WI38 (cell line): ENCODE results near the gene MAD1L1.
"Not testable (repeated sequence)": the region's sequence is repeated elsewhere in the genome, so short reads cannot be mapped to it uniquely, and the experiment has no call there.

Source experiments
- H3K4me3 ChIP-seq: 2 replicates; pipeline ENCODE4 v1.5.1; 2011; ENCODE audit warnings: low read depth, mild to moderate bottlenecking, control low read depth, low read length
- CTCF ChIP-seq: IDR thresholded peaks from 2 replicates; pipeline ENCODE4 v1.5.1; 2012; ENCODE audit warnings: low read depth, mild to moderate bottlenecking, control low read depth, low read length

The MAD1L1 gene

DNA sequence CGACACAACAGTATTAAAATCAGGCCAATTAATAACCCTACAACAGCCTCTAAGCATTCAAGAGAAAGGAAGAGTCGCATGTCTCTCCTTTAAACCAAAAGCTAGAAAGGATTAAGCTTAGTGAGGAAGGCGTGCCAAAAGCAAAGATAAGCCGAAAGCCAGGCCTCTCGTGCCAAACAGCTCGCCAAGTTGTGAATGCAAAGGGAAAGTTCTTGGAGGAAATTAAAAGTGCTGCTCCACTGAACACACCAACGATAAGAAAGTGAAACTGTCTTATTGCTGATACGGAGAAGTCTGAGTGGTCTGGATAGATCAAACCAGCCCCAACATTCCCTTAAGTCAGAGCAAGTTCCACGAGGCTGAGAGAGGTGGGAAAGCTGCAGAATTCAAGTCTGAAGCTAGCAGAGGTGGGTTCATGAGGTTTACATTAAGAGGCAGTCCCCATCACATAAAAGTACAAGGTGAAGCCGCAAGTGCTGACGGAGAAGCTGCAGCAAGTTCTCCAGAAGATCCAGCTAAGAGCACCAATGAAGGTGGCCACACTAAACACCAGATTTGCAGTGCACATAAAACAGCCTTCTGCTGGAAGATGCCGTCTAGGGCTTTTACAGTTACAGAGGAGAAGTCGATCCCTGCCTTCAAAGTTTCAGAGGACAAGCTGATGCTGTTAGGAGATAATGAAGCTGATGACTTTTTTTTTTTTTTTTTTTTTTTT, 194.8 kb downstream of the MAD1L1 start:
- peak overlapping the region; percentile 39 for H3K4me3 ChIP-seq
- TF ChIP-seq CTCF, result no peak

DNA sequence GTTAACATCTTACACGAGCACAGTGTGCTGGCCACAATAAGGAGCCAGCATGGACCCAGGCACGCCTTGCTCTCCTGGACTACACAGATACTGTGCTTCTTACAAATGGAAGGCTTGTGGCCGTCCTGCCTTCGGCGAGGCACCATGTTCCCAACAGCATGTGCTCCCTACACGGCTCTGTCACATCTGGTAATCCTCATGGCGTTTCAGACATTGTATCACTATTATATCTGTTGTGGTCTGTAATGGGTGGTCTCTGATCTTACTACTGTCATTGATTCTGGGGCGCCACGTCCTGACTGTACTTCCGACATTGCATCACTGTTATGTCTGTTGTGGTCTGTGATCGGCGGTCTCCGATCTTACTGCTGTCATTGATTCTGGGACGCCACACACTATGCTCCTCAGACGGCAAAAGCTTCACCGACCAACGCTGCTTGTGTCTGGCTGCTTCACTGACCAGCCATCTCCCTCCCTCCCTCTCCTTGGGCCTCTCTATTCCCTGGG, 195.4 kb downstream of the MAD1L1 start:
- TF ChIP-seq CTCF, result no peak
- H3K4me3 ChIP-seq, result peak overlapping the region; percentile 39

GRCh38 chr7:2036786-2037185, 196.0 kb downstream of the MAD1L1 start:
- no peak for TF ChIP-seq CTCF
- no peak overlapping the region for H3K4me3 ChIP-seq

GRCh38 chr7:2036201-2036600, 196.5 kb downstream of the MAD1L1 start:
- not testable (repeated sequence) for H3K4me3 ChIP-seq

GRCh38 chr7:2034291-2035201, 198.2 kb downstream of the MAD1L1 start:
- no peak overlapping the region for H3K4me3 ChIP-seq
- TF ChIP-seq CTCF, result no peak

DNA sequence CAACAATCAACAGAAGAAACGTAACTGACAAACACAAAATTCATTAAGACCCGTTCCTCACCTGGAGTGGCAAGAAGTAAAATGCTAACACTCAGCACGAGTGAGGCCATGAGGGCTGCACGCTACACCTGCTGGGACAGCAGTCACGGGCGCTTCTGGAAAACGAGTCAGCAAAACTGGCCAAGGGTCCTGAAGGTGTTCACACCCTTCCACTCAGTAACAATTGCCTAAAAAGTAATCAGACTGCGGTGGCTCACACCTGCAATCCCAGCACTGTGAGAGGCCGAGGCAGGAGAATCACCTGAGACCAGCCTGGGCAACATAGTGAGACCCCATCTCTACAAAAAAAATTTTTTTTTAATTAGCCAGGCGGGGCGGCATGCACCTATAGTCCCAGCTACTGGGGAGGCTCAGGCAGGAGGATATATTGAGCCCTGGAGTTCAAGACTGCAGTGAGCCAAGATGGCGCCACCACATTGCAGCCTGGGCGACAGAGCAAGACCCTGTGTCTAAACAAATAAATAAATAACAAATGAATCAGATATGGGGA, 199.1 kb downstream of the MAD1L1 start:
- no peak for TF ChIP-seq CTCF
- no peak overlapping the region for H3K4me3 ChIP-seq

- TF ChIP-seq CTCF, result no peak
- H3K4me3 ChIP-seq, result no peak overlapping the region
Observed at GRCh38 chr7:2032876-2033407, 199.8 kb downstream of the MAD1L1 start.
